GM18867 (cell line): ENCODE results near the gene AIP.
"Not testable (repeated sequence)": the region's sequence is repeated elsewhere in the genome, so short reads cannot be mapped to it uniquely, and the experiment has no call there.

Experiments used
- ATAC-seq: cut with Tn5 transposase; IDR thresholded peaks from one replicate; pipeline ENCODE4 v1.9.1; 2021; ENCODE audit warnings: mild to moderate bottlenecking, moderate library complexity; ENCODE audit not compliant: unreplicated experiment

Gene AIP

DNA sequence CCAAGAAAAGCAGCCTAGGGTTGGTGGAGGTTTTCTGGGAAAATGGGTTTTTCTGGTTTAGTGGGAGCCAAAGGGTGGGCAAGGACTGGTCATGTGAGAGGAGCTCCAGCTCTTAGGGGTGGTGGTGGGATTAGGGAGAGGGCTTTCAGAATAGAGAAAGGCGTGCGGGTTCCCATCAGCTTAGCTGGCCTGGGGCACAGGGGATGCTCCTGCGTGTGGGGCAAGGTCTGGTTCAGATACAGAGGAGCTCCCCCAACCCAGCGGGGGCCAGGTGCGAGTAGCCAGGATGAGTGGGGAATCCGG lies 14.4 kb upstream of the AIP start:
- ATAC-seq: no peak

DNA sequence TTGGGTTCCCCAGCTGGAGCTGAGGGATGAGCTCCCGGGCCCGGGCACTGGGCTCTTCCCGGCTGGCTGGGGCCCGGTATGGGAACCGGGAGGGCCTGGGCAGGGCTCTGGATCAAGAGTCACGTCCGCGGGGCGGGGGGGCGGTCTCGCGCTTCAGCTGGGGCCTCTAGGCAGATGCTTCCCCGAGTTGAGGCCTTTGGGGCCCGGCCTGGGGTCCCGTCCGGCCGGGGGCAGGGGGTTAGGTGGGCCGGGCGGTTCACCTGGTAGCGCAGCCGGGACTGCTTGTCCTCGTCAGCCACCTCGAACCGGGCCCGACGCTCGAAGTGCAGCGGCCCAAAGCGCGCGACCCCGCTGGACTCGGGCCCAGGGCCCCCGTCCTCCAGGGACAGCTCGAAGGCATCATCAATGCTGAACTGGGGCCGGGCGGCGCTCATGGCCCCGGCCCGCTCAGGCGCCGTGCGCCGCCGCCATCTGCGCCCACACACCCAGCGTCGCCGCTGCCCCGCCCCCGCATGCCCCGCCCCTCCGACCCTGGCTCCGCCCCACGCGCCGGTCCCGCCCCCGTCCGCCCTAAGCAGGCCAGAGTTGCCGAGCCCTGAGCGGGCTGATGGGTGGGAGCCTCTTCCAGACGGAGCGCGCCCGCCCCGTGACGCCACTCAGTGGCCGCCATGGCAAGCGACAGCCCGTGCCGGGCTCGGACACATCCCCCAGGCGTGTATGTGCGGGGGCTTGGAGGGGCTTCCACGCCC lies 13.9 kb upstream of the AIP start, which contains the start of gene TMEM134:
Gene TMEM134 (minus strand): TSS at position 493 of the 749 bp plus-strand sequence. CDS start 59 bp downstream, at position 434.
- peak; percentile 66 for ATAC-seq

DNA sequence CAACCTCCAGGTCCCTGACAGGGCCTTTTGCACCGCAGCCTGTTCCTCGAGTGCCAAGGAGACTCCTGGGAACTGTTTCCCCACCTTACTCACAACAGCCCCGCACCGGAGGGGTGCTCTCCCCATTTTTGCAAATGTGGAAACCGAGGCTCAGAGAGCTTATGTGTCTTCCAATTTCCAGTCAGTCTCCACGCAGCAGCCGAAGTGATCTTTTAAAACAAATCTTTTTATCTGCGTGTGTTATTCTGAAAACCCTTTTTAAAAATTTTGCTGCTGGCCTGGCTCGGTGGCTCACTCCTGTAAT lies 13.4 kb upstream of the AIP start:
- ATAC-seq: no peak

- ATAC-seq: no peak
Observed at GRCh38 chr11:67470337-67471002, 12.4 kb upstream of the AIP start.

DNA sequence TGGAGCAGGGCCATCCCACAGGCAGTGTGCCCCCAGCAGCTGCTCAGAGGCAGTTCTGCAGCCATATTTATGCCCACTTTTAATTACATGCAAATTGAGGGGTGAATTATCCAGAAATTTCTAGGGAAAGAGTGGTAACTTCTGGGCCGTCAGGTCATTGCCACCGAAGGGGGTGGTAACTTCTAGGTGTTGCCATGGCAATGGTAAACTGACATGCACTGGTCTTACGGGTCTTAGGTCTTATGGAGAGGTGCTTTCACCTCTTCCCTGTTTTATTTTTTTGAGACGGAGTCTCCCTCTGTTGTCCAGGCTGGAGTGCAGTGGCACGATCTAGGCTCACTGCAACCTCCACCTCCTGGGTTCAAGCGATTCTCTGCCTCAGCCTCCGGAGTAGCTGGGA lies 9.9 kb upstream of the AIP start:
- no peak for ATAC-seq

DNA sequence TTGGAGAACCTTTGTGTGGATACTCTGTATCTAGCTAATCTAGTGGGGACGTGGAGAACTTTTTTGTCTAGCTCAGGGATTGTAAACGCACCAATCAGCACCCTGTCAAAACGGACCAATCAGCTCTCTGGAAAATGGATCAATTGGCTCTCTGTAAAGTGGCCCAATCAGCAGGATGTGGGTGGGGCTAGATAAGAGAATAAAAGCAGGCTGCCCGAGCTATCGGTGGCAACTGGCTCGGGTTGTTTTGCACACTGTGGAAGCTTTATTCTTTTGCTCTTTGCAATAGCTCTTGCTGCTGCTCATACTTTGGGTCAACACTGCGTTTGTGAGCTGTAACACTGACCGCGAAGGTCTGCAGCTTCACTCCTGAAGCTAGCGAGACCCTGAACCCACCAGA lies 6.1 kb upstream of the AIP start:
- ATAC-seq: not testable (repeated sequence)

- ATAC-seq: not testable (repeated sequence)
Observed at GRCh38 chr11:67477344-67478050, 5.3 kb upstream of the AIP start.

DNA sequence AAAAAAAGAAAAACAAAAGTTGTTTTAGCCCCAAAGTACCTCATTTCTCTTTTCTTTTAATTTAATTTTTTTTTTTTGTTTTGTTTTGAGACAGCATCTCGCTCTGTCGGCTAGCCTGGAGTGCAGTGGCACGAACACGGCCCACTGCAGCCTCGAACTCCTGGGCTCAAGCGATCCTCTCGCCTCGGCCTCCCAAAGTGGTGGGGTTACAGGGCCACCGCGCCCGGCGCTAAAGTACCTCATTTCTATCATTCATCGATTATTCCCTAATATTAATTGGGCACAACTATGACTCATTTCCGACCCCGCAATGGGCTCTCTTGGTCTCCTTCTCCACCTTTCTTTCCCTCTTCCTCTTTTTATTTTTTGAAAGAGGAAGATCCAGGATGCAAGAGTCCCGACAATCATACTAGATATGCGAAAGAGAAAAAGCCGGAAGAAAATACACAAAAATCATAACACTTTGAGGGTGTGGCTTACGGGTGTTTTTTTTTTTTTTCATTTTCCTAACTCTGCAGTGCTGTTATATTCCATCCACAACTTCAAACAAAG lies 475 bp upstream of the AIP start:
- peak; percentile 4 for ATAC-seq

DNA sequence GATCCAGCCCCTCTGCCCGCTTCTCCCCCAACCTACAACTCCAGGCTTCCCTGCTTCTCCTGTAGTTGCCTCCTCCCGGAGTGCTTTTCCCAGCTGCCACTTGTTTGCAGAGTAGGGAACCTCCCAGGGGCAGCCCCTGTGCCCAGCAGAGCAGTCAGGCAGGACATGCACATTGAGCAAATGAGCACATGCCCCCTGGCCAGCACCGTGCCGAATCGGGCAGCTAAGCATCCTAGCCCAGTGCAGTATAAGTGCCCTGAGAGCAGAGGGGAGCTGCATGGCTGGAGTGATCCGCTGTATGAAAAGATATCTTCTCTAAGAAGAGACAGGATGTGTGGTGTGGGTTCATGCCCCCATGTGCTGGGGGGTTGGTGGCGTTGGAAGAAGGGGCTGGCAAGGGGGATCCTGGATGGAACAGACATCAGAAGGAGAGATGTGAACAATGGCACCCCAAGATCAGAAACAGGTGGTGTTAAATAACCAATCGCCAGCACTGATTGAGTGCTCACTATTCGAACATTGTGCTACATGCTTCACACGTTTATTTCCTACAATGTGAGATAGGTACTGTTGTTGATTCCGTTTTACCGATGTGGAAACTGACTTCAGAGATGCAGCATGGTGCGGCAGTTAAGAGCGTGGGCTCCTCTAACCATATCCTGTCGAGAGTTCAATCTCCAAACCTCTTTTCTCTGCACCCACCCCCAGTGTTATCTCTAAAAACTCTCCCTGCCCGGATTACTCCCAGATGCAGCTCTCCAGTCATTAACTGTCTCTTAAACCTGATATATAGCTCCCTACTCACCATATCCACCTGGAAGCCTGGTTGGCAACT lies 1.2 kb downstream of the AIP start:
- no peak for ATAC-seq

DNA sequence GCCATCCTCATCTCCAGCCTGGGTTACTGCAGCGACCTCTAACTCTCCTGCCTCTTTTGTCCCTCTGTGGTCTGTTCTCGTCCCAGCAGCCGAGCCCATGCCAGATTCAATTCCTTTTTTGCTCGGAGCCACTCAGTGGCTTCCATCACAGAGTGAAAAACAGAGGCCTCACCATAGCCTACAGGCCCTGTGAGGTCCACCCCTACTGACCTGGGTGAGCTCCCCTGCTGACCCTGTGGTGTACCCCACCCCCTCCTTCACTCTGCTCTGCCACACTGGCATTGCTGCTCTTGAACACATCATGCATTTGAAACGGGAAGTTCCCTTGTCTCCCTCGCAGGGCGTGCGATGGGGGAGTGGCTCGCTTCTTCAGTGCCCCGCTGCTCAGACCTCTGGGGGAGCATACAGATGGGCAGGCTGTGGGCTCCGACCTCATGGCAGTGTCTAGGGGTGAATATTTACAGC lies 2.1 kb downstream of the AIP start:
- no peak for ATAC-seq

GRCh38 chr11:67485873-67486361 lies 3.1 kb downstream of the AIP start:
- ATAC-seq: not testable (repeated sequence)

- ATAC-seq: peak; percentile 29
Observed at GRCh38 chr11:67486481-67487195, 3.8 kb downstream of the AIP start.

- ATAC-seq: no peak
Observed at GRCh38 chr11:67489203-67489884, 6.5 kb downstream of the AIP start.

DNA sequence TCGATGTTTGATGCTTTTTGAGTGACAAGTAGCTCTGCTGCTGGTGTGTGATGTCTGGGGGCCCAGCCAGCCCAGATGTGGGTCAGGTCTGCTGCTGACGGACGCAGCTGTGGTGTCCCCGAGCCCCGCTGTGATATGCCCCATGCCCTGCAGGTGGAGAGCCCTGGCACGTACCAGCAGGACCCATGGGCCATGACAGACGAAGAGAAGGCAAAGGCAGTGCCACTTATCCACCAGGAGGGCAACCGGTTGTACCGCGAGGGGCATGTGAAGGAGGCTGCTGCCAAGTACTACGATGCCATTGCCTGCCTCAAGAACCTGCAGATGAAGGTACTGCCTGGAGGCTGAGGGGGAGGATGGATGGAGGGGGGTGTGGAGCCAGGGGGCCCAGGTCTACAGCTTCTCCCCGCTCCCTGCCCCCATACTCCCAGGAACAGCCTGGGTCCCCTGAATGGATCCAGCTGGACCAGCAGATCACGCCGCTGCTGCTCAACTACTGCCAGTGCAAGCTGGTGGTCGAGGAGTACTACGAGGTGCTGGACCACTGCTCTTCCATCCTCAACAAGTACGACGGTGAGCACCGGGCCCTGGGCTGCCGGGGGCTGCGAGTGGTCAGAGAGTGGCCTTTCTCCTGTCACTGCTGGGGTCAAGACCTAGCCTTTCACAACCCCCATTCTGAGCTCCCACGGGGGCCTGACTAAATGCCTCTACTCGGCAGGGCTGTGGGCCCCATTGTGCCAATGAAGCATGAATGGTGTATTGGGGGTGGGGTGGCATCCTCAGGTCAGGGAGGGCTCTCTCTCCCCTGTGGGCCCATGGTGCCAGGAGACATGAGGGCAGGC lies 7.3 kb downstream of the AIP start:
- ATAC-seq: no peak

GRCh38 chr11:67490727-67491065 lies 7.9 kb downstream of the AIP start:
- no peak for ATAC-seq

DNA sequence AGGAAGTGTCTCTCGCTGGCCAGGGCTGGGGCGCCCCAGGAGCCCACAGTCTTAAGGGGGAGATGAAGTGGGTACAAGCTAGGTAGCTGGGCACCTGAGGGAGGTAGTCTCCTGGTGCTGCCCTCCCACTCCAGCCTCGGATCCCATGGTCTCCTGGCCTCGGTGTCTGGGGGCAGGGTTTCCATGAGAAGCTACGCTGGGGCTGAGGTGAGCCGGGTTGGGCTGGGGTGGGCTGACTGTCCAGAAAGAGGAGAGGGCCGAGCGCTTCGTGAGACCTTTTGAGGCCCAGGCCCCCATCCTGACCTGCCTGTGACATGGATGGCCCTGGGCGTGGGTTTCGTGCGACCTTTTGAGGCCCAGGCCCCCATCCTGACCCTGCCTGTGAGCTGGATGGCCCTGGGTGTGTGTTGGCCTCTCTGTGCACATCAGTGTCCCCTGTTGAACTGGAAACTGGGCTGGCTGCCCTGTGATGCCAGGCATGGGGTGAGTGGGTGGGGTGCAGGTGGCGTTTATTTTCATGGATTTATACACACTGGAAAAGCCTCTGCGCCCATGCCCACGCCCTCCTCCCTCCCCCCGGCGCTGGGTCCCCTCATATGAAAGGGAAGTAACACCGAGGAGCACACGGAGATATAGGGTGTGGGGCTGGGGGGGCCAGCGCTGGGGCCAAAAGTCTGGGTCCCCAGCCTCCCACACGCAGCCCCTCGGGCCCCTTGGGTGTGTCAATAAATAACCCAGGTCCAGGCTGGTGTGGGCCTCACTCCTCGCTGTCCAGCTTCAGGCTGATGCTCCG lies 8.6 kb downstream of the AIP start:
- no peak for ATAC-seq

DNA sequence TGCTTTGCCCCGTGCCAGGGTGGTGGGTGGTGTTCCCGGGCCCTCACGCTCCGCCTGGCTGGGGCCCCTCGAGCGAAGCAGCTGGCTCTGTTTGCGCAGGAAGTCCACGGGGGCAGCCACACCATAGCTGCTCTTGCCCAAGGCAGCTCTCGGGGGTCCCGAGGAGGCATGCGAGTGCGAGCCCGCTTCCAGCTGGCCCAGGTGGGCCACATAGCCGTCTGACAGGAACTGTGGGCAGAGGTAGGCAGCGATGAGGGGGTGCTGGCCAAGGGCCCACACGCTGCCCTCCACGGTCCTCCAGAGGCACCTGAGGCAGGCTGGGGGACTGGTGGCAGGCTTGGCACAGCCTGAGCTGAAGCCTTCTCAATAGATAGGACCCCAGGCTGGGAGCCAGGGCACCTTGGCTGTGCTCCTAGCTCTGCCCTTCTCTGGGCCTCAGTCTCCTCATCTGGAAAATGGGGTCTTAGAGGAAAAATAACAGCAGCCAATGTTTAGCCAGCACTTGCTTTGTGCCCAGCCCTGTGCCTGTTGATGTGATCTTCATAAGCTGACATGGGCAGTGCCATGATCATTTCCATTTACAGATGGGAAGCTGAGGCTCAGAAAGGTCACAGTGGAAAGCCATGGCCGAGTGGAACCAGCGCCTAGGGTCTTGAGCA lies 9.4 kb downstream of the AIP start:
- ATAC-seq: no peak
